Endothelial cell of umbilical vein (primary cell): ENCODE results near the gene DGUOK.

Source experiments
- EZH2 ChIP-seq: IDR thresholded peaks from 2 replicates; pipeline ENCODE4 v1.6.1; 2012; ENCODE audit warnings: borderline replicate concordance, low read depth, mild to moderate bottlenecking, moderate library complexity, low read length, inconsistent platforms; ENCODE audit not compliant: severe bottlenecking
- FOS ChIP-seq: IDR thresholded peaks from 2 replicates; pipeline ENCODE4 v1.6.1; 2011; ENCODE audit warnings: mild to moderate bottlenecking, low read length, moderate library complexity, borderline replicate concordance; ENCODE audit not compliant: insufficient read depth
- GATA2 ChIP-seq: IDR thresholded peaks from 2 replicates; pipeline ENCODE4 v1.7.0; 2011; ENCODE audit warnings: low read depth, mild to moderate bottlenecking, moderate library complexity, mixed read lengths, low read length; ENCODE audit not compliant: insufficient read length, insufficient read depth
- JUN ChIP-seq: IDR thresholded peaks from 2 replicates; pipeline ENCODE4 v1.6.1; 2011; ENCODE audit warnings: borderline replicate concordance, low read depth; ENCODE audit not compliant: insufficient read length, insufficient read depth
- MYC ChIP-seq: IDR thresholded peaks from one replicate; pipeline ENCODE4 v1.6.1; 2011; ENCODE audit warnings: mild to moderate bottlenecking, low read depth, low read length
- POLR2A ChIP-seq: IDR thresholded peaks from 2 replicates; pipeline ENCODE4 v1.6.1; 2012; ENCODE audit warnings: low read depth, mild to moderate bottlenecking, control low read depth, low read length
- POLR2AphosphoS5 ChIP-seq: IDR thresholded peaks from 2 replicates; pipeline ENCODE4 v1.6.1; 2012; ENCODE audit warnings: low read depth, mild to moderate bottlenecking, control low read depth, low read length, moderate library complexity; ENCODE audit not compliant: insufficient read depth
- TF ChIP-seq, protein P1 (sequence below): IDR thresholded peaks from 2 replicates; pipeline ENCODE4 v1.6.1; 2011; ENCODE audit not compliant: insufficient read depth, insufficient read length
- TF ChIP-seq, protein P2 (sequence below), 2 donors: IDR thresholded peaks; 1 replicate in 1 of 2; 2 replicates in 1 of 2; pipeline ENCODE4 v1.5.1; 2011; ENCODE audit warnings: low read length in 2 of 2, mild to moderate bottlenecking in 2 of 2, moderate library complexity in 2 of 2, control low read depth in 1 of 2, inconsistent platforms in 1 of 2, low read depth in 1 of 2; ENCODE audit not compliant: insufficient read depth in 1 of 2; ENCODE audit errors: extremely low read depth in 1 of 2

DNA sequence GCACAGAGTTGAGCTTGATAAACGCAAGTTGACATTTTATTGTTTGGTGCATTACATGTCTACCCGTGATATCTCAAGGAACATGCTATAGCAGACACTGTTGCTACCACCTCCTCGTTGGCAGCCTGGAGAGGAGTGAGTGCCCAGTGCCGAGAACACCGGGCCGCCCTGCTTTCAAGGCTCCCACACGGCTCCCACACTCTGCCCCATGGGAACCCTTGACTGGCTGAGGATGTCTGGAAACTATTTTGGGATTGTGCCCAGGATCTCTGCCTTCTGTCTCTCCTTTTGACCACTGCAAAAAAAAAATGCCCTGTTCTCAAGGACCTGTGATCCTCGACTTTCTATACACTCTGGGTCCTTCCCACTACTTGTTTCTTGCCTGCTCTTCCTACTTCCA, 79.1 kb downstream of the DGUOK start:
- TF ChIP-seq, protein P1, sequence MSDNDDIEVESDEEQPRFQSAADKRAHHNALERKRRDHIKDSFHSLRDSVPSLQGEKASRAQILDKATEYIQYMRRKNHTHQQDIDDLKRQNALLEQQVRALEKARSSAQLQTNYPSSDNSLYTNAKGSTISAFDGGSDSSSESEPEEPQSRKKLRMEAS = no peak
- TF ChIP-seq EZH2 (no peak), POLR2A (no peak), POLR2AphosphoS5 (no peak), MYC (no peak), JUN (no peak), GATA2 (no peak), FOS (no peak)
- TF ChIP-seq, protein P2, sequence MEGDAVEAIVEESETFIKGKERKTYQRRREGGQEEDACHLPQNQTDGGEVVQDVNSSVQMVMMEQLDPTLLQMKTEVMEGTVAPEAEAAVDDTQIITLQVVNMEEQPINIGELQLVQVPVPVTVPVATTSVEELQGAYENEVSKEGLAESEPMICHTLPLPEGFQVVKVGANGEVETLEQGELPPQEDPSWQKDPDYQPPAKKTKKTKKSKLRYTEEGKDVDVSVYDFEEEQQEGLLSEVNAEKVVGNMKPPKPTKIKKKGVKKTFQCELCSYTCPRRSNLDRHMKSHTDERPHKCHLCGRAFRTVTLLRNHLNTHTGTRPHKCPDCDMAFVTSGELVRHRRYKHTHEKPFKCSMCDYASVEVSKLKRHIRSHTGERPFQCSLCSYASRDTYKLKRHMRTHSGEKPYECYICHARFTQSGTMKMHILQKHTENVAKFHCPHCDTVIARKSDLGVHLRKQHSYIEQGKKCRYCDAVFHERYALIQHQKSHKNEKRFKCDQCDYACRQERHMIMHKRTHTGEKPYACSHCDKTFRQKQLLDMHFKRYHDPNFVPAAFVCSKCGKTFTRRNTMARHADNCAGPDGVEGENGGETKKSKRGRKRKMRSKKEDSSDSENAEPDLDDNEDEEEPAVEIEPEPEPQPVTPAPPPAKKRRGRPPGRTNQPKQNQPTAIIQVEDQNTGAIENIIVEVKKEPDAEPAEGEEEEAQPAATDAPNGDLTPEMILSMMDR (IDR thresholded peaks at IDR 0.05; ENCODE audit: extremely low read depth in 1 of 2, insufficient read depth in 1 of 2, low read depth in 1 of 2, low read length in 2 of 2) = no peak
